ENCODE results near the gene UGP2.
"Not testable (repeated sequence)": the region's sequence is repeated elsewhere in the genome, so short reads cannot be mapped to it uniquely, and the experiment has no call there.

The UGP2 gene

DNA sequence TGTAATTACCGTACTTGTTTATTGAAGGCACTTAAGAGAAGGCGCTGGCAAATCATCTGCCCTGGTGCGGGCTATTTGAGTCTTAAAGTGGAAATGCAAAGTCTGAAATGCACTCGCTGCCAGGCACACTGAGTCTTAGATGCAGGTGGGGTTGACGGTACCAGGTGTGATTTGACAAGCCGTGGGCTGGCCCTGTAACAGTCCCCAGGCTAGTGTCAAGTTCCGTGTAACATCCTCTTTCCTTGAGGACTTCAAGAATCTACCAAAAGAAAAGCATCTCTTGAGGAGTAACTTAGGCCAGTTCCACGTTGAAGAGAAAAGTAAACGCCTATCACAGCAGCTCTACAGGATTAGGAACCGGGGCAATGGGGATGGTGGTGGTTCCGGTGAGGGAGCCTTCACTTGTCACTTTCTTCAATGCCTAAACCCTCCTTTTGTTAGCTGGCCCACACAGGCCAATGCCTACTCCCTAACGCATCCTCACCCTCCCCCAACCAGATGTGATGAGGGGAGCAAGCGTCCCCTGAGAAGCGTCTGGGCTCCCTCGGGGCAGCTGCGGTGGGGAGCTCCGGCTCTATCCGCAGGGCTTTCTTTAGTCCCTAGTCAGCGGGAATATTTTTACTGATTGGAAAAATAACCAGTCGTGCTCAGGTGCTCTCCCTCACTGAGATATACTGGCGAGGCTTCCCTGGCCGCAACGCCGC, 1.5 kb upstream of the UGP2 start:
- DNase-seq (ENCODE audit: low read depth) = no peak

DNA sequence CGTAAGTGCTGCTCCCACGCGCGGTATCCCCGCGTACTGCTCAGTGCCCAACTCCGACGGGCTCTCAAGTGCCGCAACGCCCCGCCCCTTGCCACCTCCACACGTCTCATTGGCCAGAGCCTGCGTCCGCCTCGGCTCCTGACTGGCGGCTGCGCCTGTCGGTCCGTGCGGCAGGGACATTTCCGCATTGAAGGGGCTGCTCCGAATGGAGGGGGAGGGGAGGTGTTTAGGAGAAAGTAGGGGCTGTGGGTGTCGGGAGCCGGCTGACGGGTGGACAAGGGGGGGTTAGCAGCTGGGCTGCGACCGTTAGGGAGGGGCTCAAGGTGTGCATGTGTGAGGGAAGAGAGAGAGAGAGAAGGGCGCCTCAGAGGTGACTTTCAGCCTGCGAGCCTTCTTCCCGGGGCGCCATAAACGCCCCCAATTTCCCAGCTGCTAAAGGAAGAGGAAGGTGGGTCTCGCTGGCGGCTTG, 877 bp upstream of the UGP2 start:
- DNase-seq (ENCODE audit: low read depth) = peak; percentile 80

DNA sequence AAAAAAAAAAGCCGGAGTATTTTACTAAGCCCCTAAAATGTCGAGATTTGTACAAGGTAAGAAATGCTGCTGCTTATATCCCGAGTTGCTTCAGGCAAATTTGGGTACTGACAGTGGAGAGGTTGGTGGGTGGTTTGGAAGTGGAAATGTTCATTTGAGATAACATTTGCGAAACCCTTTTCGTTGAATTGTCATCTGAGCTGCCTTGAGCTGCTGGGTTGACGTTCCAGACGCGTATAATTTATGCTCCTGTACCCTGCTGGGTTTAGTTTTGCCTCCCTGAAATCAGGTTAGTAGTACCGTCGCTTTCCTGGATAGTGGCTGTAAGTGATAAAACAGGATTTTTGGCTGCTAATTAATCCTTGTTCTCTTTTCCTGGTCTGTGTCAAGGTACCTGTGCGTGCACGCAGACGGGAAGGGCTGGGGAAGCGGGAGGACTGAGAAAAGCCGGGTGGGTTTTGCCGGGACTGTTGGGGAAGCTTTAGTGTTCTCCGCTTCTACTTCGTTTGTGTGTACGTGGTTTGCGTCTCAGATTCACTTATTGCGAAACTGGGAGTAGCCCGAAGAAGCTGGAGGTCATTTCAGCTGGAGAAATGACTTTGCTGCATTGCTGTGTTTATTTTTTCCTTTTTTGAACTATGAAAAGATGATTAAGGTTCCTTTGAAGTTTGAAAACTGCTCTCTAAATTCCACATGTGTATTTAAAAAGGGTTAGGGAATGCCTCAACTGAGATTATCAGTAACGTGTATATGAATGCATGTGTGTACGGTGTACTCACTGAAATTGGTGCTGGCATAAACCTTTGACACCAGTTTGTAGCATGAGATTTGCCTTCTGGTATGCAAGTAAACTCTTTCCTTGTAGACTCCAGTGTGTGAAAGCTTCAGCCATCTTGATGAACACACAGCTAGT, 709 bp downstream of the UGP2 start:
- no peak for DNase-seq (ENCODE audit: low read depth)

DNA sequence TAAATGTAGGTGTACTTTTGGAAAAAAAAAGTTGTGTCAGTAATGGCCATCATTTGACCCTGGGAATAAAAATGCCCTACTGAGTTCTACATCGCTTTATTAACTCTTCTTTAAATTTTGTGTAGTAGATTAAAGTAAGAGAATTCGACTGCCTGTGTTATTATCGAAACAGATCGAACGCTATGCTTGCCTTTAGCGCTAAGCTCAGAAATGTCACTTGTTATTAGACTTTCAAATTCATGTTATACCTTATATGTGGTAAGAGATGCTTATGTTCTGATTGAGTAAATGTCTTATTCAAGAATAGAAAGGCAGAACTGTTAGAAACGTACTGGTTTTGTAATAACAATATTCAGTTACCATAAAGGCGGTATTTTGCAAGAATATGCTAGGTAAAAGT, 1.4 kb downstream of the UGP2 start:
- no peak for DNase-seq (ENCODE audit: low read depth)

DNA sequence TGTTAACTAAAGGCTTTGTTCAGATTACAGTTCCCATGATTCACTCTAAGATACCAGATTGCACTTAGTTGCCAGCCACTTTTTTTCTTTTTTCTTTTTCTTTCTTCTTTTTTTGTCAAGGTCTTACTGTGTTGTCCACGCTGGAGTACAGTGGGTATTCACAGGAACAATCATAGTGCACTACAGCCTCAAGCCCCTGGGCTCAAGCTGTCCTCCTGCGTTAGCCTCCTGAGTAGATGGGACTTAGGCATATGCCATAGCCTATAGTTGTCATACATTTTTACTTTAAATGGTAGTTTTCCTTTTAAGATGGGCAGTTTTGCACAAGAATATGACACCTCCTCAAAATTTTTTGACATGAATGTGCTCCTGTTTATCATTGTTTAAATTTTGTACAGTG, 2.1 kb downstream of the UGP2 start:
- no peak for DNase-seq (ENCODE audit: low read depth)

DNA sequence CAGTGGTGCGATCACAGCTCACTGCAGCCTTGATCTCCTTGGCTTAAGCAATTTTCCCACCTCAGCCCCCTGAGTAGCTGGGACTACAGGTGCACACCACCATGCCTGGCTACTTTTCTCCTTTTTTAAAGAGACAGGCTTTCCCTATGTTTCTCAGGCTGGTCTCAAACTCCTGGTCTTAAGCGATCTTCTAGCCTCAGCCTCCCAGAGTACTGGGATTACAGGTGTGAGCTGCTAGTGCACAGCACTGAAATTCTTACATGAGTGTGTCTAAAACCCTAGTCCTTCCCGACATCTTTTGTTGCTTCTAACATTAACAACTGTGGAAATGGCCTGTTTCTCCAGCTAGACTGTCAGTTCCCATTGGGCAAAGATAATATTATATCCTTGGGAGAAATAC, 2.9 kb downstream of the UGP2 start:
- DNase-seq (ENCODE audit: low read depth) = no peak

DNA sequence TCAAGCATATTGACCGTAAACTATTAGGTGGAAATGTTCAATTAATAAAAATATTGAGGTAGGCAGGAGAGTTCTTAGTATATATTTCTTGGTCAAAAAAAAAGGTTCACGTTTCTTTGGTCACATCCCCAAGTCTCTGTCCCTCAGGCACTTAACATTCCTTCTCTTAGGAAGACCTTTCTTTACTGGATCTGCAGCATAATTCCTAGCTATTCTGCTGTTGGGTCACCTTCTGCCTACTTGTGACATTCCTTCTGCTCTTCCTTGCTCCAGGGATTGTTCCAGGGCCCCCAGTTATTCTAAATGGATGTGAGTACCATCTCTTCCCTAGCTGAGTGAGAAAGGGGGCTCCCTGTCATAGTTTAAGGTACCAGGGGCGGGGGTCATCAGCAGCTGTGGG, 4.2 kb downstream of the UGP2 start:
- no peak for DNase-seq (ENCODE audit: low read depth)

DNA sequence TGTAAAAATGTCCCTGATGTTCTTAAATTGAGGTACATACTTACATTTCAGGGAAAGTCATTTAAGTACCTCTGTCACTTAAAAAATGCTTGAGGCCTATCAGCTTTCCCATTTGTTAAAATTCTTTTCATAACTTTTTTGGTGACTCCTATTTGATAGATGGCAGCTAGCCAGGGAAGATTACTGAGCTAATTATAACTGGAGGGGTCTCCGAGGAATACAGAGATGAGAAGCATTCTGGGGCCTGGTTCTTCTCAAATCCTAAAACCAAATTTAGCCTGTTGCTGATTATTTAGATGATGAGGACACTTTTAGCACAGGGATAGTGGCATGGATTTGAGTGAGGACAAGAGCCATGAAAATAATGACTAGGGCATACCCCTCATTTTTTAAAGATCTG, 4.8 kb downstream of the UGP2 start:
- DNase-seq (ENCODE audit: low read depth) = no peak

DNA sequence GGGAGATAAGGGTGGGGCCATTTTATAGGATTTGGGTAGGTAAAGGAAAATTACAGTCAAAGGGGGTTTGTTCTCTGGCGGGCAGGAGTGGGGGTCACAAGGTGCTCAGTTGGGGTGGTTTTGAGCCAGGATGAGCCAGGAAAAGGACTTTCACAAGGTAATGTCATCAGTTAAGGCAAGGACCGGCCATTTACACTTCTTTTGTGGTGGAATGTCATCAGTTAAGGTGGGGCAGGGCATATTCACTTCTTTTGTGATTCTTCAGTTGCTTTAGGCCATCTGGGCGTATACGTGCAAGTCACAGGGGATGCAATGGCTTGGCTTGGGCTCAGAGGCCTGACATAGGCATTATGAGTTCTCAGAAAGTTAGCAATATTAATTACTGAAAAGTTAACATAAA, 5.9 kb downstream of the UGP2 start:
- DNase-seq (ENCODE audit: low read depth) = not testable (repeated sequence)

DNA sequence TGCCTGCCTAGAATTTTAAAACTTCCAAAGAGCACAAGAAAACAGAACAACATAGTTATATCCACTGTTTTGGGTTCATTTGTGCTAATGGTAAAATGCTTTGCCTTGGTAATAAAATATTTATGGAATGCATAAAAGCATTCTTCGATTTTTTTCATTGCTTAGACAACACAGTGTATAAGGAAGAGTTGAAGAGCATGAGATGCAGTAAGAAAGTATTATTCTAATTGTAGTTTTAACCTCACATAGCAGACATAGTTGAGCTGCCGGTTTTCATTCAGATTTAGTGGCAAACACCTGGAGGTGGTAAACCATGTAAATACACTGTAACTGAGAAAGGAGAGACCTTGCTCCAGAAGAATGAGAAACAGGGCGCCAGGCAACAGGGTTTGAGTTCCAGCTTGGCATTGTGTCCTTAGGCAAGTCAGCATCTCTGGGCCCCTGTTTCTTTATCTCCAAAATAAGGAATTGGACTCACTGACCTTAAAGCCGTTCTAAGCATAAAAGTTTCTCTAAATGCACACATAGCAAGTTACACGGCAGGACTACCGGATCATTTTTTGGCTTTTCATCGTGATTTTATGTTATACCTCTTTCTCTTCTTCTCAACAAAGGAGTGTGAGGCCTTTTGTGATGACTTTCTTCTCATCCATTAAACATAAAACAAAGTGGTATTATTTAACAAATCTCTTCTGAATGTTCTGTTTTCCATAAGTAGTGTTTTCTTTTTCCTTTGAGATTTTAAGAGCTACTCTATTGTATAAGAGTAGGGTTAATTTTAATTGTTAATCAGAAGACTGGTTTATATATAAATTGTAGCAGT, 7.9 kb downstream of the UGP2 start:
- DNase-seq (ENCODE audit: low read depth) = no peak

DNA sequence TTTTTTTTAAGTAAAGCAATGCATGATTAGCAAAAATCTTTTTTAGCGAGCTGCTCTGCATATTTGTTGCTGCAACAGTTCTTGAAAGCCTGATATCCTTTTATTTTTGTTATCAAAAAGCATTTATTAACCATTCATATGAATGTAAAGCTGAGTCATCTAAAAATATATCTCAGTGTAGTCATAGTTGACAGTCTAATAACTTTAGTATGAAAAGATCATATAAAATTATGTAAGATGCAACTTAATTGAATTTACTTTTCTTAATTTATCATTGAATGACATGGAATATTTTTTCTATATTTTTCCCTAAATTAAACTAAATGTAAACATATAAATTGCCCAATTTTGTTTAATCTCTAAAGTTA, 8.5 kb downstream of the UGP2 start:
- DNase-seq (ENCODE audit: low read depth) = no peak

DNA sequence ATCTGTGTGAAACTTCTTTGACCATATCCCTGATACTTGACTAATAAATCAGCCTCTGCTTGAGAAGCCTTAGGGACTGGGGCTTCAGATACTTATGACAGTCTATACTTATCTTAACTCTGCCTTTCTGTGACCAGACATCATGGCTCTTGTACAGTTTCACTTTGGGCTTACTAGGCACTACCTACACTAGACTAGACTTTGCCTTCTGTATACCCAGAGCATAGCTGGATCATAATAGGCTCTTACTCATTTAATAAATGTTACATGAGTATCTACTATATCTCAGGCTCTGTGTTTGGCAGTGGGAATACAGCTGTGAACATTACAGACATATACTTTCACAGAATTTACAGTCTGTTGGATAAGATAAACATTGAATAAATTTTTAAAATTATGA, 9.0 kb downstream of the UGP2 start:
- DNase-seq (ENCODE audit: low read depth) = no peak

DNA sequence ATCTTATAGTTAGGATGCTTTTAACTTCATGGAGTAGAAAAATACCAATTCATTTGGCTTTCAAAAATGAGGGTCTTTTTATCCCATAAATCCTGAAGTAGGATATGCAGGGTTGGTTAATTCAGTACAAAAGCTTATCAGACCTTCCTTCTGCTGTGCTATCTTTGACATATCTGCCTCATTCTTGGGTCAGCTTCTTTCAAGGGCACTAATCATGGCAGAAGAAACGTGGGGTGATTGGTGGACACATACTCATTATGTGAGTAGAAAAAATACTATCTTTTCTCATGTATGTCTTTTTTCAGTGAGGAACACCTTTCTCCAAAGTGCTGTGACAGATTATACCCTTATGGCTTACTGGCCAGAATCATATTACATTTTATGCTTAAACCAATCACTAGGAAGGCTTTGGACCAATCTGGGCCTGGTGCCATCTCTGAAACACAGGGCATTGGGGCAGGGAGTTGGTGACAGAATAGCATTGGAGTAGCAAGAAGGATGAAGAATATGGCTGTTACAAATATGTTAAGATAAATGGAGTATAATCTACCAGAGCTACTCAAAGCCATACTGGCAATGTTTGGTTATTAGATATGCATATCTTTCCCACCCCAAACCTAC, 10.1 kb downstream of the UGP2 start:
- DNase-seq (ENCODE audit: low read depth) = no peak

DNA sequence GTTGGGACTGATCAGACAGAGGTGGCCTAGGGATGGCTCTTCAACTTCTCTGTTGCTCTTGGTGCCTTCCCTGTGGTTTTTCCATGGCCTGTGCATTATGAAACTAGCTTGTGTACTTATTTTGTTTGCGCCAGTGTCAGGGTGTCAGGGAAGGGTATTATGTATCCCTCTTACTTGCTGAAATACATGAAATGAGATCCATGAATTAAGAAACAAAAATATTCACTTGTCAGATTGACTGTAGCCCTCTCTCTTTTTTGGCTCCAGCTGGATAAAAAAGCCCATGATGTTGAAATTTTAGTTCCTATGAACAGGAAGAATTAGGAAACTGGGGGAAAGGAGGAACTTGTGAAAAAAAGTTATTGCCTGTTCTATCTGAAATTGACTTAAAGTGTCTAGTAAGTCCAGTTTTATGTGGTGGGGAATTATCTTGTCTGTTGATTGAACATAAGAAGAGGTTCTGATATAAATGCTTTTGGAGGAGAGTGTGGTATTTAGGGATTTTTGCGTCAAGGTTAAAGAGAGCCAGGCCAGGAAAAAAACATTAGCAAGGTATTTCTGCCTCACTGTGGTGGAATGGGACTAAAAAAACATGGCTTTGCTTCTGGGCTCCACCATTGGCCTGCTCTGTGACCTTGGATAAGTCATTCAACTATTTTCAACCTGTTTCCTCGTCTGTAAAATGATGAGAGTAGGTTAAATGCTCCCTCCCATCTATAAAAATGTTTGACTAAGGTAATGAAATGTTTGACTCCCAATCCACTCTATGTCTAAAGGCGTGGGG, 12.0 kb downstream of the UGP2 start:
- no peak for DNase-seq (ENCODE audit: low read depth)

DNA sequence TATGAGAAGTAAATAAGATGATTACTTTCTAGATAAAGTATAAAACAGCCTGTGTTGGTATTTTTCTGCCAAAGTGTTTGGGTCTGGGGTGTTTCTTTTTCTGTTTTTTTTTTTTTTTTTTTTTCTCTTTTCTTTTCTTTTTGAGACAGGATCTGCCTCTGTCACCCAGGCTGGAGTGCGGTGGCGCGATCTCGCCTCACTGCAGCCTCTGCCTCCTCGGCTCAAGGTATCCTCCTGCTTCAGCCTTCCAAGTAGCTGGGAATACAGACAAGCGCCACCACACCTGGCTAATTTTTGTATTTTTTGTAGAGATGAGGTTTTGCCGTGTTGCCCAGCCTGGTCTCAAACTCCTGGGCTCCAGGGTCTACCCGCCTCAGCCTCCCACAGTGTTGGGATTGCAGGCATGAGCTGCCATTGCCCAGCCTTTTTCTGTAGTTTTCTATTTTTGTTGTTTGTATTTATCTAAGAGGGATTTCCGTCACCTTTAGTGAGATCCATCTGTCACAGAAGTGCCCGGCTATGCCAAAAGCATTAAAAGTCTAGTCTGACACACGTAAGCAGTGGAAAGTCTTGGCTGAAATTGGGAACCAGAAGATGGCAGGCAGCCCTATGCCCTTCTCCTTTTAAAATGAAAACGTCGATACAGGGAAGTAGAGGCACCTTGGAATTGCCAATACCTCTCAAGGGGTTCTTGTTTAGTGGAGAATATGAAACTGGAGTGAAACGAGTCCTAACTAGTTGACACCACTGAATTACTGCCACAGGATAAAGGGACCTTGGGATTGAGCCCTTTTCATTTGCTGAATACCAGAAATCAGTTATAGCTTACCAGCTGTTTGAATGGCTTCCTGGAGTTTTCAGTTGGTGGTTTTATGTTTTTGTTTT, 14.0 kb downstream of the UGP2 start:
- no peak for DNase-seq (ENCODE audit: low read depth)

DNA sequence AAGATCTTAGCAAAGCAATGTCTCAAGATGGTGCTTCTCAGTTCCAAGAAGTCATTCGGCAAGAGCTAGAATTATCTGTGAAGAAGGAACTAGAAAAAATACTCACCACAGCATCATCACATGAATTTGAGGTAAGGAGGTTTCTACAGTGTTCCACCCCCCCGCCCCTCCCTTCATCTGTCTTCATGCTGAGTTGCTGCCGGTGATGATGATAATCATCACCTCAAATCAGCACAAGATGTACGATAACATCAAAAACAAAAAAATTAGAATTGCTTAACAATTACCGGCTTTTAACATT, 14.6 kb downstream of the UGP2 start:
- no peak for DNase-seq (ENCODE audit: low read depth)

DNA sequence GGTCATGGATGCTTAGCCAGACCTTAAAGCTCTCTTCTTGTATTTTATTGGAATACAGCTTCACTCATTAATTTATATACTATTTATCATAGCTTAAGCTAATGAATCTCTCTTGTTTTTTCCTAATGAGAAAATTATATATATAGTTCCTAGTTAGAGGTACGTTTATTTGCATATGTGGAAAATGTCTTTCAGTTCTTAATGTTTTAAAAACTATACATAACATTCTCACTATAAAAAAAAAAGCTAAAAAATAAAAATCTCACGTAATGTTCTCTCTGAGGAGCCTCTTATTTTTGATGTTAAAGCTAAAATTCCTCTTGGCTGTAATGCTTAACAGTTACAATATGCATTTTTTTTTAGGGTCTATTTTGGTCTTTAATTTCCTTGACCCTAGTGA, 16.6 kb downstream of the UGP2 start:
- DNase-seq (ENCODE audit: low read depth) = no peak

DNA sequence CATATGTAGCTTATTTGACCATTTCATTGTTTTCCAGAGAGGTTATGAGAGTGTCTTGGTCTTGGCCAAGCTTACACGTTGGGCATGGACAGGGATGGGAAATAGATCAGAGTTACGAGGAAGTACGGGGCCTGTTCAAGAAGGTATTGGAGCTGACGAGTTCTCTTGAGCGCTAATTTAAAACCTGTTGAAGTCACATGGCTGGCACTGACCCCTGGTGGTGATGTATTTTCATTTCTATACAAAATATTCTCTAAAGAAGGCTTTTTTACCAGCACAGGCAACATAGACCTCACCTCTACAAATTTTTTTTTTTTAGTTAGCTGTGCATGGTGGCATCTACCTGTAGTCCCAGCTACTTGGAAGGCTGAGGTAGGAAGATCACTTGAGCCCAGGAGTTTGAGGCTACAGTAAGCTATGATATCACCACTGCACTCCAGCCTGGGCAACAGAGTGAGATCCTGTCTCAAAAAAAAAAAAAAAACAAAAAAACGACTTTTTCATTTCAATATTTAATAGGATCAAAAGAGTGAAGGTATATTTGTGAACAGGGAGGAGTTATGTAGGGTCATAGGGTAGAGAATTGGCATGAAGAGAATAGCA, 19.6 kb downstream of the UGP2 start:
- DNase-seq (ENCODE audit: low read depth) = no peak

DNA sequence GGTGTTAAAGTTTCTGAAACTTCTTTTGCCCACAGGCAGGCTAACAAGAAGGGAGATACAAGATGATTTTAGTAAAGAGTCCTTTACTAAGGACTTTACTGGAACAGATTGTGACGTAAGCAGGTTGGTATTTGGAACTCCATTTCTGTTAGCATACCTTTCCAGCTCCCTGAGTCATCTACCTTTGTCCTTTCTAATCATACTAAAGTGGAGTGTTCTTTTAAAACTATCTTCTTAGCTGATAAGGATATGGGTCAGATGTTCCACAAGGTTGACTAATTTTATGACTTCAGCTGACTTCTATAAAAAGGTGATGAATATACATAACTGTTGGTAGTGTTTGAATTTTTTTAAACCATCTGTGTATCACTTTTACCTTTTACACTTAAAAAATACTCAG, 21.1 kb downstream of the UGP2 start:
- DNase-seq (ENCODE audit: low read depth) = no peak

DNA sequence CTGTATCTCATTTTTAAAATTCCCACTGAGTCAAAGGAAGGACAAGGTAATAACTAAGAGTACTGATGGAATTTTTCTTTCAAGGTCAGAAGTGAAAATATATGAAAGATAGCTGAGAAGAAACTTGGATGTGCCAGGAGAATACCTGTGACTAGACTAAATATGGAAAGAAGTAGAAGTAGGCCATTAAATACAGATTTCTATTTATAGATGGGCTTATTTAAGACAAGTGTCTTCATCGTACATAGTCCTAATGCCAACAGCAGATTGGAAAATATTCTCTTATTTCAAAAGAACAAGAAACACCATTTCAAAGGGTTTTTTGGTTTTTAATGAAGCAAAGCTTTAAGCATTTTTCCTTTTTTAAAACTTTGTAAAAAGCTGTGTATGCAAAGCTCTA, 22.0 kb downstream of the UGP2 start:
- no peak for DNase-seq (ENCODE audit: low read depth)
